ENCODE data around the gene EIF4EBP2. TPM values are rescaled to one million over a fixed set of nuclear protein-coding genes. Genes with fewer than 3 reads are reported as not detected.

EIF4EBP2 gene
- total and polyA plus RNA-seq, 2 of the 13 experiments (the other 11 are each of a cell fraction or from before 2014, with no cell fraction given), result 16.9 to 22.0 TPM

GRCh38 chr10:70458329-70459060 is 54.5 kb downstream of the EIF4EBP2 start:
- H3K36me3 ChIP-seq (replicated peaks in 1 of 2; ENCODE audit: control insufficient read depth in 1 of 2, insufficient read depth in 2 of 2, low read length in 2 of 2), result no peaks in the 10 kb centered on the region
- CTCF ChIA-PET (ENCODE audit: low intra/inter-chr PET ratio, low total read pairs), result no interaction called here
- POLR2A ChIA-PET, result interaction anchor here (0.8 kb wide), 1 partner anchor 28 kb away, joined by 3 read pairs; no protein-coding TSS in a partner anchor
- ATAC-seq (no peak), DNase-seq (ENCODE audit: low spot score) (no peak), FAIRE-seq (no peak)
- H3K4me1 ChIP-seq (ENCODE audit: insufficient read depth, low read length), result no peaks in the 10 kb centered on the region
- H2AFZ ChIP-seq (ENCODE audit: low read length), result no peak overlapping the region
- intact Hi-C loops (cut with micrococcal nuclease; ENCODE audit: unreplicated experiment) (no loop called here), in situ Hi-C loops (cut with HindIII; ENCODE audit: extremely low pct_ligation_motif_present, low pct_unique_long_range_greater_than_20kb) (no loop called here)
- H3K27ac ChIP-seq (ENCODE audit: extremely low read length, insufficient read depth, low read length), result no peak overlapping the region
- H3K27me3 ChIP-seq (ENCODE audit: control insufficient read depth in 1 of 2, insufficient read depth in 2 of 2, low read length in 2 of 2), result peaks cover 1 to 30% of the 10 kb centered on the region in 2 experiments; a peak in 4 of 5 replicates
- no peak overlapping the region for H3K4me3 ChIP-seq (replicated peaks in 1 of 3; ENCODE audit: insufficient read depth in 1 of 3, low read depth in 2 of 3, low read length in 3 of 3)
- H4K20me1 ChIP-seq (ENCODE audit: insufficient read depth, low read length), result no peaks in the 10 kb centered on the region
- no peaks in the 10 kb centered on the region for H3K79me2 ChIP-seq (ENCODE audit: insufficient read depth, low read length)
- H3K9me3 ChIP-seq (ENCODE audit: low read length), result no peaks in the 10 kb centered on the region
- no TSS peak for BruUV-seq (replicated peaks)
- H3K9ac ChIP-seq (ENCODE audit: insufficient read depth, low read depth, low read length), result no peak overlapping the region
- WGBS (ENCODE audit: low lambda C conversion rate), result 80% methylated on average over 21 of the region's 62 CpGs
- H3K4me2 ChIP-seq (ENCODE audit: low read depth, low read length), result no peak overlapping the region
- TF ChIP-seq ZNF746 (CRISPR knock-in tag; IDR thresholded peaks at IDR 0.05), result no peak
- TF ChIP-seq ZBTB10 (CRISPR knock-in tag; IDR thresholded peaks at IDR 0.05; ENCODE audit: borderline replicate concordance), result no peak
- no peak for TF ChIP-seq GATA4 (IDR thresholded peaks at IDR 0.05; ENCODE audit: borderline replicate concordance, low read depth)
- no peak for TF ChIP-seq CREB3 (CRISPR knock-in tag; IDR thresholded peaks at IDR 0.05)
- no peak for TF ChIP-seq SAFB2 (CRISPR knock-in tag; IDR thresholded peaks at IDR 0.05; ENCODE audit: borderline replicate concordance, low read depth)
- TF ChIP-seq SNAPC5 (CRISPR knock-in tag; IDR thresholded peaks at IDR 0.05; ENCODE audit: borderline replicate concordance), result no peak
- no peak for TF ChIP-seq MED8 (CRISPR knock-in tag; IDR thresholded peaks at IDR 0.05; ENCODE audit: insufficient replicate concordance)
- TF ChIP-seq ZMYM2 (CRISPR knock-in tag; IDR thresholded peaks at IDR 0.05), result no peak
- TF ChIP-seq NFAT5 (CRISPR knock-in tag; IDR thresholded peaks at IDR 0.05), result no peak
- no peak for TF ChIP-seq HDAC2 (CRISPR knock-in tag; IDR thresholded peaks at IDR 0.05)
- TF ChIP-seq GMEB2 (CRISPR knock-in tag; IDR thresholded peaks at IDR 0.05; ENCODE audit: low read depth), result no peak
